ENCODE measurements around the gene SPINK4. TPM values are rescaled to one million over a fixed set of nuclear protein-coding genes. Genes with fewer than 3 reads are reported as not detected.

Gene SPINK4
- total RNA-seq, 2 donors from 2014 or later = not detected

- Histone ChIP-seq H3K9me3 (no peaks in the 10 kb centered on the region), H3K36me3 (replicated peaks in 1 of 2; ENCODE audit: insufficient read depth in 1 of 2, low read depth in 2 of 2) (peaks cover 0 to 8% of the 10 kb centered on the region in 2 donors), H3K27ac (no peak overlapping the region), H3K4me1 (peaks cover 65% of the 10 kb centered on the region), H3K4me3 (no peak overlapping the region), H3K27me3 (no peaks in the 10 kb centered on the region)
- no peak for ATAC-seq
- WGBS, 2 donors = 92 to 94% methylated on average over 2 of the region's 2 CpGs
- no peak for TF ChIP-seq POLR2A (IDR thresholded peaks at IDR 0.05)
- no peak for TF ChIP-seq CTCF (IDR thresholded peaks at IDR 0.05)
- intact Hi-C loops (cut with DNase I) = no loop called here
- DNase-seq = no peak
Measured at GRCh38 chr9:33295571-33295970, 55.6 kb downstream of the SPINK4 start.

- intact Hi-C loops (cut with DNase I) = no loop called here
- Histone ChIP-seq H3K27me3 (no peaks in the 10 kb centered on the region), H3K36me3 (replicated peaks in 1 of 2; ENCODE audit: insufficient read depth in 1 of 2, low read depth in 2 of 2) (peaks cover under 1 to 13% of the 10 kb centered on the region in 2 donors), H3K4me1 (peaks cover 50% of the 10 kb centered on the region), H3K9me3 (no peaks in the 10 kb centered on the region), H3K4me3 (no peak overlapping the region), H3K27ac (no peak overlapping the region)
- TF ChIP-seq POLR2A (IDR thresholded peaks at IDR 0.05) (no peak), CTCF (IDR thresholded peaks at IDR 0.05) (no peak)
- WGBS, 2 donors = 21 to 31% methylated on average over 1 of the region's 1 CpG
- ATAC-seq = no peak
- DNase-seq = peak; percentile 20 to 64 (median 58)
Measured at GRCh38 chr9:33297432-33297831, 57.5 kb downstream of the SPINK4 start.

Other genes starting within 250 kb of the SPINK4 start
- gene APTX, start 238.5 kb upstream of the SPINK4 start, total RNA-seq = 10 to 100 TPM; 12.5 to 21.5 TPM
- gene DNAJA1, start 214.9 kb upstream of the SPINK4 start, total RNA-seq = 10 to 100 TPM; 33.5 to 36.6 TPM
- 1 to 10 TPM; 5.6 to 8.6 TPM for gene SMU1, start 163.5 kb upstream of the SPINK4 start, total RNA-seq
- 10 to 100 TPM; 31.3 to 42.3 TPM for gene B4GALT1, start 72.8 kb upstream of the SPINK4 start, total RNA-seq
- gene BAG1, start 24.5 kb downstream of the SPINK4 start, total RNA-seq = 10 to 100 TPM; 46.5 to 80.2 TPM
- gene CHMP5, start 24.9 kb downstream of the SPINK4 start, total RNA-seq = 10 to 100 TPM in 1 of 2 donors, 1 to 10 TPM in 1; 4.6 to 20.5 TPM
- 10 to 100 TPM; 22.1 to 26.4 TPM for gene NFX1, start 50.3 kb downstream of the SPINK4 start, total RNA-seq
- 10 to 100 TPM in 1 of 2 donors, 1 to 10 TPM in 1; 4.2 to 29.7 TPM for gene AQP7, start 162.4 kb downstream of the SPINK4 start, total RNA-seq
- 10 to 100 TPM; 12.5 to 50.3 TPM for gene AQP3, start 207.4 kb downstream of the SPINK4 start, total RNA-seq
- gene NOL6, start 233.8 kb downstream of the SPINK4 start, total RNA-seq = 10 to 100 TPM; 14.8 to 23.1 TPM